NCI-H1417 treated with DMSO at 0.1 percent for 48 hours (cell line): Measurements from ENCODE around the gene KIF15.
"Not testable (repeated sequence)": the region's sequence is repeated elsewhere in the genome, so short reads cannot be mapped to it uniquely, and the experiment has no call there.

ENCODE experiments used
- DNase-seq: peaks from one replicate; lab custom pipeline; 2025; lab: John Stamatoyannopoulos, UW

Gene KIF15

GRCh38 chr3:44827196-44827595 is 65.6 kb downstream of the KIF15 start:
- no peak for DNase-seq

- DNase-seq = no peak
These were observed 69.6 kb downstream of the KIF15 start for GRCh38 chr3:44831232-44831631.

- DNase-seq = no peak
These were observed 70.4 kb downstream of the KIF15 start for GRCh38 chr3:44832032-44832431.

GRCh38 chr3:44832965-44833364 is 71.4 kb downstream of the KIF15 start:
- no peak for DNase-seq

- no peak for DNase-seq
These were observed 71.8 kb downstream of the KIF15 start for GRCh38 chr3:44833394-44833793.

GRCh38 chr3:44835684-44836083 is 74.1 kb downstream of the KIF15 start:
- no peak for DNase-seq

GRCh38 chr3:44842376-44842775 is 80.8 kb downstream of the KIF15 start:
- DNase-seq = no peak

GRCh38 chr3:44845528-44846520 is 84.2 kb downstream of the KIF15 start:
- no peak for DNase-seq

GRCh38 chr3:44848634-44849033 is 87.0 kb downstream of the KIF15 start:
- no peak for DNase-seq

- not testable (repeated sequence) for DNase-seq
These were observed 95.1 kb downstream of the KIF15 start for GRCh38 chr3:44856663-44857062.

GRCh38 chr3:44860117-44860516 is 98.5 kb downstream of the KIF15 start:
- DNase-seq = no peak

GRCh38 chr3:44861412-44862225 is 100.0 kb downstream of the KIF15 start, which contains the start of gene TMEM42:
TSS of gene TMEM42 (plus strand) at chr3:44861912. CDS start at chr3:44861925, 13 bp downstream.
- peak; percentile 23 for DNase-seq

GRCh38 chr3:44862226-44862637 is 100.6 kb downstream of the KIF15 start:
- no peak for DNase-seq

- DNase-seq = peak; percentile 12
These were observed 103.9 kb downstream of the KIF15 start for GRCh38 chr3:44865272-44866035.

- no peak for DNase-seq
These were observed 106.0 kb downstream of the KIF15 start for GRCh38 chr3:44867421-44868111.

GRCh38 chr3:44870375-44871061 is 108.9 kb downstream of the KIF15 start:
- no peak for DNase-seq

GRCh38 chr3:44874308-44874707 is 112.7 kb downstream of the KIF15 start, which contains the start of gene TGM4:
TSS of gene TGM4 (plus strand) at chr3:44874608. CDS start at chr3:44874679, 71 bp downstream.
- no peak for DNase-seq

- DNase-seq = no peak
These were observed 114.0 kb downstream of the KIF15 start for GRCh38 chr3:44875596-44875995.

- no peak for DNase-seq
These were observed 115.7 kb downstream of the KIF15 start for GRCh38 chr3:44877333-44877732.

GRCh38 chr3:44880284-44880683 is 118.7 kb downstream of the KIF15 start:
- no peak for DNase-seq
